ENCODE data around the gene MARK1. TPM values are rescaled to one million over a fixed set of nuclear protein-coding genes. Genes with fewer than 3 reads are reported as not detected.

Gene MARK1
- total RNA-seq, 1 donor from 2014 or later: 2.4 TPM

DNA sequence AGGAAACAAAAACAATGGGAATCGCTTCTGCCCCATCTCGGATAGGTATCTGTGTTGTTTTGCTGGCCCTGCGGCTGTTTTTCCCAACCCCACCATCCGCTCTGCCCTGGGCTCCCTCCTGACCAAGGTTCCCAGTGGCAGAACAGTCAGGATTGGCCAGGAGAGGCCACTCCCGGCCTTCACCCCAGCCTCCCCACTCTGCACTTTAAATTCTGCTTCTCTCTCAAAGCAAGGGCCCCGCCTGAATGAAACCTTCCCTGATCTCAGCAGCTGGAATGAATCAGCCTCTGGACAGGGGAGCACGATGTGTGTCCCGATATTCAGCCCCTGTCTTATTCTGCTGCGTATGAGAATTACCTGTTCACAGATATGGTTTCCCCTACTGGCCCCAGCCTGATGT is 178.5 kb downstream of the MARK1 start:
- no peaks in the 10 kb centered on the region for H3K4me1 ChIP-seq
- no peak for DNase-seq
- H3K27ac ChIP-seq: no peak overlapping the region
- intact Hi-C loops (cut with DNase I): no loop called here
- H3K27me3 ChIP-seq (ENCODE audit: low read depth): no peaks in the 10 kb centered on the region
- H3K9me3 ChIP-seq: no peaks in the 10 kb centered on the region
- TF ChIP-seq, protein P1, sequence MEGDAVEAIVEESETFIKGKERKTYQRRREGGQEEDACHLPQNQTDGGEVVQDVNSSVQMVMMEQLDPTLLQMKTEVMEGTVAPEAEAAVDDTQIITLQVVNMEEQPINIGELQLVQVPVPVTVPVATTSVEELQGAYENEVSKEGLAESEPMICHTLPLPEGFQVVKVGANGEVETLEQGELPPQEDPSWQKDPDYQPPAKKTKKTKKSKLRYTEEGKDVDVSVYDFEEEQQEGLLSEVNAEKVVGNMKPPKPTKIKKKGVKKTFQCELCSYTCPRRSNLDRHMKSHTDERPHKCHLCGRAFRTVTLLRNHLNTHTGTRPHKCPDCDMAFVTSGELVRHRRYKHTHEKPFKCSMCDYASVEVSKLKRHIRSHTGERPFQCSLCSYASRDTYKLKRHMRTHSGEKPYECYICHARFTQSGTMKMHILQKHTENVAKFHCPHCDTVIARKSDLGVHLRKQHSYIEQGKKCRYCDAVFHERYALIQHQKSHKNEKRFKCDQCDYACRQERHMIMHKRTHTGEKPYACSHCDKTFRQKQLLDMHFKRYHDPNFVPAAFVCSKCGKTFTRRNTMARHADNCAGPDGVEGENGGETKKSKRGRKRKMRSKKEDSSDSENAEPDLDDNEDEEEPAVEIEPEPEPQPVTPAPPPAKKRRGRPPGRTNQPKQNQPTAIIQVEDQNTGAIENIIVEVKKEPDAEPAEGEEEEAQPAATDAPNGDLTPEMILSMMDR (IDR thresholded peaks at IDR 0.05): no peak
- no peaks in the 10 kb centered on the region for H3K36me3 ChIP-seq
- ATAC-seq: no peak
- no peak overlapping the region for H3K4me3 ChIP-seq

DNA sequence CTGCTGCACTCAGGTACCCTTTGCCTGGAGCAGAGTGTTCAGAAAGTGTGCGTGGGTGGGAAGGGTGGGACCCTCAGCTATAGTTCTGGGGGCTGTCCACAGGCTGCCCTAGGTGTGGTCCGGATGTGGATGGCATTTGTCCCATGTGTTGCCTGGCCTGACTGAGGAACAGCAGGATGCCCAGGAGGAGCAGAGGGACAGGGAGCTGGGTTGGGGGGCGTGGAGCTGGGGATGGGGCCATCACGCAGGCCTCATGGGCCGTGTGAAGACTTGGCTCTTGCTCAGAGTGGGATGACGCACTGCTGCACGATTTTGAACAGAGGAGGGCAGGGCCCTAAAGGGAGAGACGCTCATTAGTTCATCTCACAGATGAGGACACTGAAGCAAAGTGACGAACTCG is 179.2 kb downstream of the MARK1 start:
- TF ChIP-seq, protein P1 (IDR thresholded peaks at IDR 0.05): no peak
- ATAC-seq: no peak
- no peak for DNase-seq

DNA sequence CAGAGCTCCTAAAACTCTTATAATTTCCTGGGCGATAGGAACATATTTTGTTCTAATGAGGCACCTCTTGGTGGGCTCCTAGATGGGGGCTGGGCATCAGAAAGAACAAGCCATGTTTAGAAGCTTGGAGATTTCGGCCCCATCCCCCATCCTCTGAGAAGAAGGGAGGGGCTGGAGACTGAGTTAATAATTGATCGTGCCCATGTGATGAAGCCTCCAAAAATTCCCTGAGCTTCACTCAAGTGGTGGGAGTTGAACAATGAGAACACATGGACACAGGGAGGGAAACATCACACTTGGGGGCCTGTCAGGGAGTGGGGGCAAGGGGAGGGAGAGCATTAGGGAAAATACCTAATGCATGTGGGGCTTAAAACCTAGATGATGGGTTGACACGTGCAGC is 180.3 kb downstream of the MARK1 start:
- H3K4me3 ChIP-seq: no peak overlapping the region
- H3K27ac ChIP-seq: no peak overlapping the region
- H3K36me3 ChIP-seq: no peaks in the 10 kb centered on the region
- TF ChIP-seq, protein P1 (IDR thresholded peaks at IDR 0.05): no peak
- DNase-seq (no peak), ATAC-seq (no peak)
- no peaks in the 10 kb centered on the region for H3K9me3 ChIP-seq
- H3K27me3 ChIP-seq (ENCODE audit: low read depth): no peaks in the 10 kb centered on the region
- intact Hi-C loops (cut with DNase I): no loop called here
- H3K4me1 ChIP-seq: no peaks in the 10 kb centered on the region

More for the DNA sequence above, 179.2 kb downstream of the MARK1 start:
- Histone ChIP-seq H3K4me1 (no peaks in the 10 kb centered on the region), H3K27ac (no peak overlapping the region), H3K4me3 (no peak overlapping the region), H3K9me3 (no peaks in the 10 kb centered on the region), H3K36me3 (no peaks in the 10 kb centered on the region), H3K27me3 (ENCODE audit: low read depth) (no peaks in the 10 kb centered on the region)
- intact Hi-C loops (cut with DNase I): no loop called here

DNA sequence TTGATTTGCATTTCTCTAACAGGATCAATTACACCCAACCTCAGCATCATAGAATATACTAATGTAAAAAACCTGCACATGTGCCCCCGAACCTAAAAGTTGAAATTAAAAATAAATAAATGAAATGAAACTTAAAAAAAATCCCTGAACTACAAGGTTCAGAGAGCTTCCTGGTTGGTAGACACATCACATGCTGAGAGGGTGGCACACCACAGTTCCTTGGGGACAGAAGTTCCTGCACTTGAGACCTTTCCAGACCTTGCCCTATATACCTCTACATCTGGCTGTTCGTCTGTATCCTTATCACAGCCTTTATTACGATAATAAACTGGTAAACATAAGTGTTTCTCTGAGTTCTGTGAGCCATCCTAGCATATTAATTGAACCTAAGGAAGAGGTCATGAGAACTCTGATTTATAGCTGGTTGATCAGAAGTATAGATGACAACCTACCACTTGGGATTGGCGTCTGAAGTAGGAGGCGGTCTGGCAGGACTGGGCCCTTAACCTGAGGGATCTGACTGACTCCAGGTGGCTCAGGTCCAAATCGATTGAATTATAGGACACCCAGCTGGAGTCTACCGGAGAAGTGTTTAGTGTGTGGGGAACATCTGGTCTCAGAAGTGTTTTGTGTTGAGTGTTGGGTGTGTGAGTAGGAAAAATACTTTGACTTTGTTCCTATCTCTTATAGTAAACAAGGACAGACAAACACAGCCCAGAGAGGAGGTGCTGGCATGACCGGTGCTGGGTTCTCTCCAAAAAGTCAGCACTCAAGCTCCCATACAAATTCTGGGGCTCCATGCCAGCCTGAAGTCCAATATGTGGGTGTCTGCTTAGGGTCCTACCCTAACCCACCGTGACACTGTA is 181.2 kb downstream of the MARK1 start:
- ATAC-seq (peak in 1 of 2 donors; percentile 19), DNase-seq (no peak)
- H3K36me3 ChIP-seq: no peaks in the 10 kb centered on the region
- no peaks in the 10 kb centered on the region for H3K9me3 ChIP-seq
- intact Hi-C loops (cut with DNase I): no loop called here
- H3K27me3 ChIP-seq (ENCODE audit: low read depth): no peaks in the 10 kb centered on the region
- no peak overlapping the region for H3K27ac ChIP-seq
- H3K4me3 ChIP-seq: no peak overlapping the region
- H3K4me1 ChIP-seq: no peaks in the 10 kb centered on the region
- TF ChIP-seq, protein P1 (IDR thresholded peaks at IDR 0.05): no peak

DNA sequence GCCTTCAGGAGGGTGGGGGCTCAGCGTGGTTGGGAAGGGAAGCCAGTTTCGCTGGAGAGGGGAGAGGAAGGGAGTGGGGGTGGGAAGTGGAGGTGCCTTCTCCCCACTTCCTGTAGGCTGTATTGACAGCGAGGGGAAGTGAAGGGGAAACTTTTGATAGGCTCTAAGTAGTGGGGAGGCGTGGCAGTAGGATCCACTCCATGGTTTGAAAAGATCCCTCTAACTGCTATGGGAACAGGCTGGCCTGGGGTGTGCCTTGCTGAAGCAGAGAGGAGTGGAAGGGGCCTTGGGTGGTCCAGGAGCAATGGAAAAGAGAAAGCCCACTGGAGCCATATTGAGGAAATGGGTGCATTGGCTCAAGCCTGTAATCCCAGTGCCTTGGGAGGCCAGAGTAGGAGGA is 182.4 kb downstream of the MARK1 start:
- ATAC-seq (peak in 1 of 2 donors; percentile 16), DNase-seq (no peak)
- no peak overlapping the region for H3K4me3 ChIP-seq
- H3K9me3 ChIP-seq: no peaks in the 10 kb centered on the region
- H3K27ac ChIP-seq: no peak overlapping the region
- intact Hi-C loops (cut with DNase I): no loop called here
- H3K36me3 ChIP-seq: no peaks in the 10 kb centered on the region
- no peaks in the 10 kb centered on the region for H3K4me1 ChIP-seq
- TF ChIP-seq, protein P1 (IDR thresholded peaks at IDR 0.05): no peak
- no peaks in the 10 kb centered on the region for H3K27me3 ChIP-seq (ENCODE audit: low read depth)
